EH (cell line): ENCODE measurements around the gene COL4A2.

Source experiments
- DNase-seq: peaks from one replicate; pipeline ENCODE4 v3.0.0-alpha.2; 2015; ENCODE audit warnings: low read depth

COL4A2 gene

DNA sequence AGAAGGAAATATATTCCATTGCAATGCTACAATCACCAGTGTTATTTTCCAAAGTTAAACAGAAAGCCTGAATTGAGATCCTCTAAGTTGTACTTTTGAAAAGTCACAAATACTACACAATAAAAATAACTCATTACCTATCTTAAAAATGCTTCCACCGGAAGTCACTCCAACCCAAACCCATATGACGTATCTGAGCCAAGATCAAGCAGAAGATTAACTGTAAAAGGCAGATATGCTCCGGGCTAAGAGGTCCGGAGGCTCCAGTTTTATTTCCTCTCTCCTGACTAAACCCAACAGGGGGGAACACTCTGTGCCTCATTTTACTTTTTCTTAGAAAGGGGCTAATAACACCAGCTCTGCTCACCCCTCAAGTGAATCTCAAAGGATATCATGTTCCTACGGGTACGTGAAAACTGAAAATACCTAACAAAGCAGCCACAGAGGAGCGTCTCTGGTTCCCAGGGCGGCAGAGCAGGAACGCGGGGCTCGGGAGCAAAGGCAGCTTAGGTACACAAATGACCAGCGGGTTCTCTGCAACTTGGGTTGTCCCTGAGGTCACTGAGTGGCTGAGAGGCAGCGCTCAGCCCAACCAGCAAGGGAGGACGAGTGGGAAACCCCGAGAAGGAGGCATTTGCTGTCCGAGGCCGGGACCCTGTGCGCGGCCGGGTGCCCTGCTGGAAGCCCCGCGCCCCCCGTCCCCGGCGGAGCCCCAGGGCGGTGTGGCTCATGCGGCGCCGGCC lies 253.7 kb downstream of the COL4A2 start:
- DNase-seq: peak; percentile 51

DNA sequence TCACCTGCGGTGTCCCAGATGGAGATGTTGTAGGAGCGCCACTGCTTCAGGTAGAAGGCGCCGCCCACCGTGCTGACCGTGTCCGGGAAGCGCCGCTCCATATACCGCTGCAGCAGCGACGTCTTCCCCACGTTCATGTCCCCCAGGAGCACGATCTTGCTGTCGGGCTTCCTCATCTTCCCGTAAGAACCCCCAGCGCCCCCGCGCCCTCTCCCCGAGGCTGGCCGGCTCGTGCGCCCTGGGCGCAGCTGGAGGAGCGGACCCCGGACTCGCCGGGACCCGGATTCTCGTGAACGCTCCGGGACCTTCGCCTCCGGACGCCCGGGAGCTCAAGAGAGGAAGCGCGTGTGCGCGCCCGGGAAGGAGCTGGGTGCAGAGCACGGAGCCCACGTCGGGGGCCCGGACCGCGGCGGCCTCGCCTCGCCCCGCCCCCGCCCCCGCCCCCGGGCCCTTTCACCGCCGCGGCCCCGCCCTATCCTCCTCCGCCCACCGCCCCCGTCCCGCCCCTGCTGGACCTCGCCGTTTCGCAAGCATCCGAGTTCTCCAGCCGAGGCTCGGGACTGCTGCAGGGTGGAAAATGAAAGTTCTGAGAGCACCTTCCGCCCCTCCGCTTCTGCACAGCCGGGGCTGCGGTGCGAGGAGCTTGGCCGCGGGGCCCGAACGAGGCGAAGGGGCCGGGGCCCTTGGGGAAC lies 254.4 kb downstream of the COL4A2 start, which contains the start of gene RAB20:
TSS of gene RAB20 (minus strand) at position 379 of the 692 bp plus-strand sequence. CDS start at position 176, 203 bp downstream.
- peak; percentile 87 for DNase-seq

DNA sequence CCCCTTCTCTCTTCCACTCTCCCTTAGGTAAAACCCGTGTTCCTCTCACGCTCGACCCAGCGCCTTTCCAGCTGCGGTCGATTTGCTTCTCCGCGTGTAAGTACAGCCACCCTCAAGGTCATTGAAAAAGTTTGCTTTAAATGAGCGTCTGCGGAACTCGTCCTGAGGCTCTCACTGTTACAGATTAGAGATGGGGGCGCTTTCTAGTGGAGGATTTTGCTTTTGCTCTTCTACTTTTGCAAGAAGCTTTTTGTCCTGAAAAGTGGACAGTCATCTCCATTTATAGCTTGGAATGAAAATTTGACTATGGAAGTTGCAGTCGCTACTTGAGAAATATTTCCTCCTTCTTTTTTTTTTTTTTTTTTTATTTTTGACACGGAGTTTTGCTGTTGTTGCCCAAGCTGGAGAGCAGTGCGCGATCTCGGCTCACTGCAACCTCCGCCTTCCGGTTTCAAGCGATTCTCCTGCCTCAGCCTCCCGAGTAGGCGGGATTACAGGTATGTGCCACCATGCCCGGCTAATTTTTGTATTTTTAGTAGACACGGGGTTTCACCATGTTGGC lies 255.0 kb downstream of the COL4A2 start:
- no peak for DNase-seq
